HepG2 (cell line): ENCODE data around the gene FBXO24. TPM values are rescaled to one million over a fixed set of nuclear protein-coding genes. Genes with fewer than 3 reads are reported as not detected.
A peak's percentile ranks its signal among the peaks of the same experiment; 100 is the strongest.

Experiments
- CC2D1A ChIP-seq: sonication (generic); formaldehyde crosslinking; IDR thresholded peaks from 2 replicates; pipeline ENCODE4 v1.8.1; 2023; ENCODE audit warnings: mild to moderate bottlenecking, missing genetic modification reagents
- EP300 ChIP-seq, 3 experiments: sonication (generic) in 1 of 3; formaldehyde crosslinking in 1 of 3; IDR thresholded peaks; 2 replicates each; pipeline versions ENCODE4 v1.5.1 to v1.6.1; 2011 to 2020; ENCODE audit warnings: low read depth in 2 of 3, low read length in 2 of 3, borderline replicate concordance in 1 of 3, improper control_type of control experiment in 1 of 3, mild to moderate bottlenecking in 1 of 3, missing genetic modification reagents in 1 of 3, moderate library complexity in 1 of 3
- KDM1A ChIP-seq: IDR thresholded peaks from 2 replicates; pipeline ENCODE4 v1.6.1; 2016; ENCODE audit warnings: missing compliant biosample characterization
- MED13 ChIP-seq: sonication (generic); formaldehyde crosslinking; IDR thresholded peaks from 2 replicates; pipeline ENCODE4 v1.5.0; 2020; ENCODE audit warnings: missing genetic modification reagents
- MTF2 ChIP-seq: sonication (generic); formaldehyde crosslinking; IDR thresholded peaks from 2 replicates; pipeline ENCODE4 v1.5.0; 2020; ENCODE audit warnings: missing genetic modification reagents, borderline replicate concordance
- RFXAP ChIP-seq: sonication (generic); formaldehyde crosslinking; IDR thresholded peaks from 2 replicates; pipeline ENCODE4 v1.4.0; 2020; ENCODE audit warnings: missing genetic modification reagents, borderline replicate concordance
- SPEN ChIP-seq: sonication (generic); formaldehyde crosslinking; IDR thresholded peaks from 2 replicates; pipeline ENCODE4 v1.5.1; 2020; ENCODE audit warnings: low read depth, mild to moderate bottlenecking, missing genetic modification reagents
- TBP ChIP-seq: sonication (generic); formaldehyde crosslinking; IDR thresholded peaks from 2 replicates; pipeline ENCODE4 v1.5.0; 2020; ENCODE audit warnings: missing genetic modification reagents
- THYN1 ChIP-seq: sonication (generic); formaldehyde crosslinking; IDR thresholded peaks from 2 replicates; pipeline ENCODE4 v1.8.1; 2023; ENCODE audit warnings: low read depth, mild to moderate bottlenecking, moderate library complexity, missing genetic modification reagents, borderline replicate concordance
- ZNF143 ChIP-seq: sonication (generic); formaldehyde crosslinking; IDR thresholded peaks from 2 replicates; pipeline ENCODE4 v1.4.0; 2020; ENCODE audit warnings: missing genetic modification reagents
- ZNF17 ChIP-seq: sonication (generic); formaldehyde crosslinking; IDR thresholded peaks from 2 replicates; pipeline ENCODE4 v1.5.0; 2020; ENCODE audit warnings: mild to moderate bottlenecking, missing genetic modification reagents
- ZNF333 ChIP-seq: sonication (generic); formaldehyde crosslinking; IDR thresholded peaks from 2 replicates; pipeline ENCODE4 v1.4.0; 2020; ENCODE audit warnings: mild to moderate bottlenecking, missing genetic modification reagents, borderline replicate concordance
- ZNF557 ChIP-seq: sonication (generic); formaldehyde crosslinking; IDR thresholded peaks from 2 replicates; pipeline ENCODE4 v1.4.0; 2020; ENCODE audit warnings: missing genetic modification reagents
- ZNF605 ChIP-seq: sonication (generic); formaldehyde crosslinking; IDR thresholded peaks from 2 replicates; pipeline ENCODE4 v1.8.0; 2022; ENCODE audit warnings: mild to moderate bottlenecking, missing genetic modification reagents
- ZNF737 ChIP-seq: sonication (generic); formaldehyde crosslinking; IDR thresholded peaks from 2 replicates; pipeline ENCODE4 v1.5.0; 2020; ENCODE audit warnings: missing genetic modification reagents, mild to moderate bottlenecking, borderline replicate concordance
- ZNF749 ChIP-seq: sonication (generic); formaldehyde crosslinking; IDR thresholded peaks from 2 replicates; pipeline ENCODE4 v1.8.0; 2022; ENCODE audit warnings: mild to moderate bottlenecking, missing genetic modification reagents, moderate library complexity, borderline replicate concordance
- ZNF777 ChIP-seq: sonication (generic); formaldehyde crosslinking; IDR thresholded peaks from 2 replicates; pipeline ENCODE4 v1.4.0; 2020; ENCODE audit warnings: missing genetic modification reagents
- polyA plus RNA-seq, 8 experiments: library from polyadenylated mRNA; depleted of rRNA in 3 of 8; stranded (reverse) in 7 of 8; unstranded in 1 of 8; fragments of >200 nt; fragmentation: Illumina TruSeq in 4 of 8; extraction: Trizol in 4 of 8; gene quantifications; 2 replicates each; pipeline versions ENCODE4 v1.2.1 to v1.2.3, GENCODE V29; 2011 to 2016; ENCODE audit warnings: low read depth in 4 of 8, missing spikeins in 1 of 8, mixed read lengths in 1 of 8; ENCODE audit not compliant: insufficient read depth in 1 of 8
- total RNA-seq, 5 experiments: library from RNA; depleted of rRNA; stranded (reverse); fragments of >200 nt; fragmentation: Illumina TruSeq; extraction: Trizol; gene quantifications; 2 replicates each; pipeline ENCODE4 v1.2.3, GENCODE V29; 2016; ENCODE audit warnings: low read depth in 1 of 5
- TF ChIP-seq, protein P1 (sequence below): sonication (generic); formaldehyde crosslinking; IDR thresholded peaks from 2 replicates; pipeline ENCODE4 v1.4.0; 2020; ENCODE audit warnings: mild to moderate bottlenecking, missing genetic modification reagents, borderline replicate concordance
- TF ChIP-seq, protein P2 (sequence below): sonication (generic); formaldehyde crosslinking; IDR thresholded peaks from 2 replicates; pipeline ENCODE4 v1.4.0; 2020; ENCODE audit warnings: missing genetic modification reagents
- TF ChIP-seq, protein P3 (sequence below): sonication (generic); formaldehyde crosslinking; IDR thresholded peaks from 2 replicates; pipeline ENCODE4 v1.9.0; 2021; ENCODE audit warnings: missing genetic modification reagents, mild to moderate bottlenecking, borderline replicate concordance
- TF ChIP-seq, protein P4 (sequence below): IDR thresholded peaks from 2 replicates; pipeline ENCODE4 v1.6.1; 2018; ENCODE audit warnings: missing genetic modification reagents, mild to moderate bottlenecking, missing compliant biosample characterization

Gene FBXO24
- total and polyA plus RNA-seq, 2 of the 13 experiments (the other 11 are each of a cell fraction or from before 2014, with no cell fraction given): 0.20 to 0.55 TPM

DNA sequence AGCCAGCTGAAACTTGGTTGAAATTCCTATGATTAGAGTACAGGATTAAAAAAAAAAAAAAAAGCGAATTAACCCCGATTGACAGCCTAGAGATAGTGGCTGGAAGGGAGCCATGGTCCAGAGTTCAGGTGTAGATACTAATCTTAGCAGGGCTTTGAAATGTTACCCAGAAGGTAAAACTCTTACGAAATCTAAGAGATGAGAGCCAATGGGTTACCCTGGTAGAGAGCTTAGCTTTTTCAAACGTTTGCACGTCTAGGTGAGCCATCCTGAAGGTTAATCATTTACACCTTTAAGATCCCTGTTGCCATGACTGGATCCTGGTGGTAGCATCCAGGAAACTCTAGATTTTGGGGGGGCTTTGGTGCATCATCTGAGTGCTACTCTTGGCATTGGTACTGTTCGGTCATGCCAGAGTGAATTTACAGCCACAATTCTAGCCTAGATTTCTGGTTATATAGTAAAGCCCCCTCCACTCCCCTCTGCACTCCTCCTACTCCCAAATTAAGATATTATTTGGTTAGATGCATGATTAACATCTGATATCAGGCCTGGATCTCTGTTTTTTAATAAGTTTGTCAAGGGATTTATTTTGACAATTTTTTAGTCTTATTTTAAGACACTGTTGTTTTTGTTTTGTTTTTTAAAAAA lies 45.9 kb upstream of the FBXO24 start (continued):
- TF ChIP-seq, protein P1, sequence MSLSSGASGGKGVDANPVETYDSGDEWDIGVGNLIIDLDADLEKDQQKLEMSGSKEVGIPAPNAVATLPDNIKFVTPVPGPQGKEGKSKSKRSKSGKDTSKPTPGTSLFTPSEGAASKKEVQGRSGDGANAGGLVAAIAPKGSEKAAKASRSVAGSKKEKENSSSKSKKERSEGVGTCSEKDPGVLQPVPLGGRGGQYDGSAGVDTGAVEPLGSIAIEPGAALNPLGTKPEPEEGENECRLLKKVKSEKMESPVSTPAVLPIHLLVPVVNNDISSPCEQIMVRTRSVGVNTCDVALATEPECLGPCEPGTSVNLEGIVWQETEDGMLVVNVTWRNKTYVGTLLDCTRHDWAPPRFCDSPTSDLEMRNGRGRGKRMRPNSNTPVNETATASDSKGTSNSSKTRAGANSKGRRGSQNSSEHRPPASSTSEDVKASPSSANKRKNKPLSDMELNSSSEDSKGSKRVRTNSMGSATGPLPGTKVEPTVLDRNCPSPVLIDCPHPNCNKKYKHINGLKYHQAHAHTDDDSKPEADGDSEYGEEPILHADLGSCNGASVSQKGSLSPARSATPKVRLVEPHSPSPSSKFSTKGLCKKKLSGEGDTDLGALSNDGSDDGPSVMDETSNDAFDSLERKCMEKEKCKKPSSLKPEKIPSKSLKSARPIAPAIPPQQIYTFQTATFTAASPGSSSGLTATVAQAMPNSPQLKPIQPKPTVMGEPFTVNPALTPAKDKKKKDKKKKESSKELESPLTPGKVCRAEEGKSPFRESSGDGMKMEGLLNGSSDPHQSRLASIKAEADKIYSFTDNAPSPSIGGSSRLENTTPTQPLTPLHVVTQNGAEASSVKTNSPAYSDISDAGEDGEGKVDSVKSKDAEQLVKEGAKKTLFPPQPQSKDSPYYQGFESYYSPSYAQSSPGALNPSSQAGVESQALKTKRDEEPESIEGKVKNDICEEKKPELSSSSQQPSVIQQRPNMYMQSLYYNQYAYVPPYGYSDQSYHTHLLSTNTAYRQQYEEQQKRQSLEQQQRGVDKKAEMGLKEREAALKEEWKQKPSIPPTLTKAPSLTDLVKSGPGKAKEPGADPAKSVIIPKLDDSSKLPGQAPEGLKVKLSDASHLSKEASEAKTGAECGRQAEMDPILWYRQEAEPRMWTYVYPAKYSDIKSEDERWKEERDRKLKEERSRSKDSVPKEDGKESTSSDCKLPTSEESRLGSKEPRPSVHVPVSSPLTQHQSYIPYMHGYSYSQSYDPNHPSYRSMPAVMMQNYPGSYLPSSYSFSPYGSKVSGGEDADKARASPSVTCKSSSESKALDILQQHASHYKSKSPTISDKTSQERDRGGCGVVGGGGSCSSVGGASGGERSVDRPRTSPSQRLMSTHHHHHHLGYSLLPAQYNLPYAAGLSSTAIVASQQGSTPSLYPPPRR: no peak
- TF ChIP-seq ZNF605 (CRISPR knock-in tag) (peak; percentile 13; the same call in 1 of the 2 replicates), ZNF333 (CRISPR knock-in tag) (no peak), ZNF17 (CRISPR knock-in tag) (no peak), RFXAP (no peak; the same call in 1 of the 2 replicates), ZNF557 (no peak), TBP (CRISPR knock-in tag) (no peak), EP300 (IDR thresholded peaks at IDR 0.05; ENCODE audit: low read depth in 2 of 2, low read length in 2 of 2) (peak in 1 of 2 experiments; percentile 89; a peak in 2 of 4 replicates), EP300 (CRISPR knock-in tag; IDR thresholded peaks at IDR 0.05; ENCODE audit: borderline replicate concordance) (peak; percentile 57; the same call in 1 of the 2 replicates), SPEN (0 out of 2 replicates have a peak, but pooled peaks have one; percentile 14), ZNF143 (CRISPR knock-in tag) (no peak; the same call in 1 of the 2 replicates), MTF2 (no peak), THYN1 (CRISPR knock-in tag) (no peak), ZNF749 (CRISPR knock-in tag) (no peak), KDM1A (no peak), ZNF777 (CRISPR knock-in tag) (no peak), CC2D1A (CRISPR knock-in tag) (no peak), MED13 (peak; percentile 71), ZNF737 (CRISPR knock-in tag) (no peak)
- TF ChIP-seq, protein P2, sequence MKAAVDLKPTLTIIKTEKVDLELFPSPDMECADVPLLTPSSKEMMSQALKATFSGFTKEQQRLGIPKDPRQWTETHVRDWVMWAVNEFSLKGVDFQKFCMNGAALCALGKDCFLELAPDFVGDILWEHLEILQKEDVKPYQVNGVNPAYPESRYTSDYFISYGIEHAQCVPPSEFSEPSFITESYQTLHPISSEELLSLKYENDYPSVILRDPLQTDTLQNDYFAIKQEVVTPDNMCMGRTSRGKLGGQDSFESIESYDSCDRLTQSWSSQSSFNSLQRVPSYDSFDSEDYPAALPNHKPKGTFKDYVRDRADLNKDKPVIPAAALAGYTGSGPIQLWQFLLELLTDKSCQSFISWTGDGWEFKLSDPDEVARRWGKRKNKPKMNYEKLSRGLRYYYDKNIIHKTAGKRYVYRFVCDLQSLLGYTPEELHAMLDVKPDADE (CRISPR knock-in tag): no peak
- TF ChIP-seq, protein P3, sequence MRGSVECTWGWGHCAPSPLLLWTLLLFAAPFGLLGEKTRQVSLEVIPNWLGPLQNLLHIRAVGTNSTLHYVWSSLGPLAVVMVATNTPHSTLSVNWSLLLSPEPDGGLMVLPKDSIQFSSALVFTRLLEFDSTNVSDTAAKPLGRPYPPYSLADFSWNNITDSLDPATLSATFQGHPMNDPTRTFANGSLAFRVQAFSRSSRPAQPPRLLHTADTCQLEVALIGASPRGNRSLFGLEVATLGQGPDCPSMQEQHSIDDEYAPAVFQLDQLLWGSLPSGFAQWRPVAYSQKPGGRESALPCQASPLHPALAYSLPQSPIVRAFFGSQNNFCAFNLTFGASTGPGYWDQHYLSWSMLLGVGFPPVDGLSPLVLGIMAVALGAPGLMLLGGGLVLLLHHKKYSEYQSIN (CRISPR knock-in tag): no peak
- TF ChIP-seq, protein P4, sequence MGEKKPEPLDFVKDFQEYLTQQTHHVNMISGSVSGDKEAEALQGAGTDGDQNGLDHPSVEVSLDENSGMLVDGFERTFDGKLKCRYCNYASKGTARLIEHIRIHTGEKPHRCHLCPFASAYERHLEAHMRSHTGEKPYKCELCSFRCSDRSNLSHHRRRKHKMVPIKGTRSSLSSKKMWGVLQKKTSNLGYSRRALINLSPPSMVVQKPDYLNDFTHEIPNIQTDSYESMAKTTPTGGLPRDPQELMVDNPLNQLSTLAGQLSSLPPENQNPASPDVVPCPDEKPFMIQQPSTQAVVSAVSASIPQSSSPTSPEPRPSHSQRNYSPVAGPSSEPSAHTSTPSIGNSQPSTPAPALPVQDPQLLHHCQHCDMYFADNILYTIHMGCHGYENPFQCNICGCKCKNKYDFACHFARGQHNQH: peak; percentile 53; the same call in 1 of the 2 replicates
